NCI-H2171 (cell line): ENCODE measurements around the gene MEMO1.
"Not testable (repeated sequence)": the region's sequence is repeated elsewhere in the genome, so short reads cannot be mapped to it uniquely, and the experiment has no call there.

ENCODE experiments used
- DNase-seq: peaks from one replicate; lab custom pipeline; 2025; lab: John Stamatoyannopoulos, UW

The MEMO1 gene

DNA sequence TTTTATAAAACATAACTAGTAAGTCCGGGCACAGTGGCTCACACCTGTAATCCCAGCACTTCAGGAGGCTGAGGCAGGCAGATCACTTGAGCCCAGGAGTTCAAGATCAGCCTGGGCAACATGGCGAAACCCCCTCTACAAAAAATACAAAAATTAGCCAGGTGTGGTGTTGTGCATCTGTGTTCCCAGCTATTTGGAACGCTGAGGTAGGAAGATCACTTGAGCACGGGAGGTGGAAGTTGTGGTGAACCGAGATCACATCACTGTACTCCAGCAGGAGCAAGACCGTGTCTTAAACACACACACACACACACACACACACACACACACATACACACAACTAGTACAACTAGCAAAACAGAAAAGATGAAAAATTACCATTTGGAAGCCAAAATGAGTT, 103.3 kb downstream of the MEMO1 start:
- DNase-seq = not testable (repeated sequence)

GRCh38 chr2:31903109-31903780, 107.6 kb downstream of the MEMO1 start:
- no peak for DNase-seq

DNA sequence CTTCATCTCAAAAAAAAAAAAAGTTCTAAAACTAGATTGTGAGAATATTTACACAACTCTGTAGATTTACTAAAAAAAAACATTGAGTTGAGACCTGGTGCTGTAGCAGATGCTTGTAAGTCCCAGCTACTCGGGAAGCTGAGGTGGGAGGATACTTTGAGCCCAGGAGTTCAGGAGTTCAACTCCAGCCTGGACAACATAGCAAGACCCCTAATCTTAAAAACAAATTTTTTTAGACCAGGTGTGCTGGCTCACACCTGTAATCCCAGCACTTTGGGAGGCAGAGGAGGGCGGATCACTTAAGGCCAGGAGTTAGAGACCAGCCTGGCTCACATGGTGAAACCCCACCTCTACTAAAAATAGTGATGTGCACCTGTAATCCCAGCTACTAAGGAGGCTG, 108.9 kb downstream of the MEMO1 start:
- no peak for DNase-seq

DNA sequence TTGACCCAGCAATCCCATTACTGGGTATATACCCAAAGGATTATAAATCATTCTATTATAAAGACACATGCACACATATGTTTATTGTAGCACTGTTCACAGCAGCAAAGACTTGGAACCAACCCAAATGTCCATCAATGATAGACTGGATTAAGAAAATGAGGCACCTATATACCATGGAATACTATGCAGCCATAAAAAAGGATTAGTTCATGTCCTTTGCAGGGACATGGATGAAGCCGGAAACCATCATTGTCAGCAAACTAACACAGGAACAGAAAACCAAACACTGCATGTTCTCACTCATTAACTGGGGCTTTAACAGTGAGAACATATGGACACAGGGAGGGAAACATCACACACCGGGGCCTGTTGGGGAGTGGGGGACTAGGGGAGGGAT, 110.7 kb downstream of the MEMO1 start:
- not testable (repeated sequence) for DNase-seq

DNA sequence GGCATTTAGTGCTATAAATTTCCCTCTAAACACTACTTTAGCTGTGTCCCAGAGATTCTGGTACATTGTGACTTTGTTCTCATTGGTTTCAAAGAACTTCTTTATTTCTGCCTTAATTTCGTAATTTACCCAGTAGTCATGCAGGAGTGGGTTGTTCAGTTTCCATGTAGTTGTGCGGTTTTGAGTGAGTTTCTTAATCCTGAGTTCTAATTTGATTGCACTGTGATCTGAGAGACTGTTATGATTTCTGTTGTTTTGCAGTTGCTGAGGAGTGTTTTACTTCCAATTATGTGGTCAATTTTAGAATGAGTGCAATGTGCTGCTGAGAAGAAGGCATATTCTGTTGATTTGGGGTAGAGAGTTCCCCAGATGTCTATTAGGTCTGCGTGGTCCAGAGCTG, 112.5 kb downstream of the MEMO1 start:
- not testable (repeated sequence) for DNase-seq

DNA sequence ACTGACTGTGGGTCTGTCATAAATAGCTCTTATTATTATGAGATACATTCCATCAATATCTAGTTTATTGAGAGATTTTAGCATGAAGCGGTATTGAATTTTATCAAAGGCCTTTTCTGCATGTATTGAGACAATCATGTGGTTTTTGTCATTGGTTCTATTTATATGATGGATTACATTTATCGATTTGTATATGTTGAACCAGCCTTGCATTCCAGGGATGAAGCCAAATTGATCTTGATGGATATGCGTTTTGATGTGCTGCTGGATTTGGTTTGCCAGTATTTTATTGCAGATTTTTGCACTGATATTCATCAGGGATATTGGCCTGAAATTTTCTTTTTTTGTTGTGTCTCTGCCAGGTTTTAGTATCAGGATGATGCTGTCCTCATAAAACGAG, 113.5 kb downstream of the MEMO1 start:
- not testable (repeated sequence) for DNase-seq

DNA sequence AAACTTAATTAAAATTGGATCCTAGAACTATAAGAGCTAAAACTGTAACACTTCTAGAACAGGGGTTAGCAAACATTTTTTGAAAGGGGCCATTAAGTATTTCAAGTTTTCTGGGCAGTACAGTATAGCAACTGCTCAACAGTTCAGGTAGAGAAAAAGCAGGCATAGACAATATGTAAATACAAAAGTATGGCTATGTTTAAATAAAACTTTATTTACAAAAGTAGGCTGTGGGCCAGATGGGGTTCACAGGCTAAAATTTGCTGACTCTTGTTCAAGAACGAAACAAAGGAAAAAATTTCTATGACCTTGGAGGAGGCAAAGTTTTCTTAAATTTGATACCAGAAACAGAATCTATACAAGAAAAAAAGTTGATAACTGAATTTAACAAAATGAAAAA, 114.5 kb downstream of the MEMO1 start:
- no peak for DNase-seq

- DNase-seq = no peak
Observed at GRCh38 chr2:31894656-31895055, 116.2 kb downstream of the MEMO1 start.

DNA sequence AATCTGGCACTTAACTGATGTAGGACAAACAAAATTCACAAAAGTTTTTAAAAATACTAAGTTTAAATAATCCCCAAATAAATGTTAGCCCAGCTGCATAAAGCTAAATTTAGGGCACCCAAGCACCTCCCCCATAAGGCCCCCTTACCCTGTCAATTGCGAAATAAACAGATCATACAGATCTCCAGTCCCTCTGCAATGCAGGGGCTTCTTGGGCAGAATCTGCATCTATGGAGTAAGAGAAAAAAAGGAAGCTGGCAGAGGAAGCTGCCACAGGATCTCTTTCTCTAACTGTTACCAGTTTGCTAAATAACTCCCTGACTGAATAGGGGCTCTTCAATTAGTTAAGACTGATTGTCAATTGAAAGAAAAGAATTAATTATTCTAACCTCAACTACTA, 117.7 kb downstream of the MEMO1 start:
- no peak for DNase-seq

GRCh38 chr2:31889044-31889443, 121.8 kb downstream of the MEMO1 start:
- DNase-seq = no peak

GRCh38 chr2:31888550-31888949, 122.3 kb downstream of the MEMO1 start:
- DNase-seq = no peak

DNA sequence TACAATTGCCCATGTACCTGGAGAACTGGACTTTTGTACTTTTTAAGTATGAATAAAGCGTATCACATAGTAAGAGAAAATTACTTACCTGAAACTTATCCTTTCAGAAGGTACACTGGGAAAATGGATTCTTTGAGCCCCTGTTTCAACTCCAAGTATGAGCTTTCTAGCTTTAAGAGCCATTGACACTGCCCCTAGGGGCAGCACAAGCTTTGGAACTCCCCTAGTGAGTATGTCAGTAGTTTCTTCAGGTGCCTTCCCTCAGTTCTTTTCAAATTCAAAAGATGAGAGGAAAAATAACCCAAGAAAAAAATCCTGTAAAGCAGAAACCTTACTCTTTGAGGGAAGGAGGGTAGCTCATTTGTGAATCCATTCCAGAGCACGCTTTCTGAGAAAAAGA, 124.1 kb downstream of the MEMO1 start:
- DNase-seq = no peak

DNA sequence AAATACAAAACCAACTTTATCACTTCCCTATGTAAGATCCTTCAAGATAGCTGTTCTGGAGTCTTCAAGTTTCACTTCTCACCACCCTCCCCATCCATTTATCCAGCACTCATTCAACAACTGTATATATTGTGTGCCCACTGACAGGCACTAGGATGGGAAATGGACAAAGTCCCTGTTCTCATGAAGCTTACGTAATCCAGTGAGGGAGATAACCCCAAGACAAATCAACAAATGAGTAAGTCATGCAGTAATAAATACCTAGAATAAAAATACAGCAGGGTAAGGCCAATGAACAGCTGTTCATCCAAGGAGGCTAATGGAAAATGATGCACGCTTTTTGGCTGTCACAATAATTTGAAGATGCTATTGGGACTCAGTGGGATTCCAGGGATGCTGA, 133.8 kb downstream of the MEMO1 start:
- DNase-seq = no peak

DNA sequence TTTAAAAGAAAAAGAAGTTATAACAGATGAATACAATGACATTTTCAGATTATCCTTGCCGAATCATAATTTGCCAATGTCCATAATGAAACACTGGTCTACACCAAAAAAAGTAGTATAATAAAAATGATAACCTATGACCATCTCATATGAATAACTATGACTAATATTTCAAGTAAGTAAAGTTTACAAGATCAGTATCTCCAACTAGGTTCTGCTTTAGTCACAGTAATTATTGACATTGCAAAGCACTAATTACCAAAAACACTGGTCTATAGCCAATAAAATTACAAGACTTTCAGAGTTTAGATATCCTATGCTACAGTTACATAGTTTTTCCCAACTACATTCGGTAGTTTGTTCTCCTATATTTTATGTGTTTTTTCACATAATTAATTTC, 136.7 kb downstream of the MEMO1 start:
- no peak for DNase-seq

GRCh38 chr2:31865215-31865614, 145.6 kb downstream of the MEMO1 start:
- DNase-seq = no peak

GRCh38 chr2:31863867-31864266, 146.9 kb downstream of the MEMO1 start:
- DNase-seq = no peak

GRCh38 chr2:31863015-31863656, 147.7 kb downstream of the MEMO1 start:
- not testable (repeated sequence) for DNase-seq

- DNase-seq = no peak
Observed at GRCh38 chr2:31859959-31860358, 150.8 kb downstream of the MEMO1 start.

- no peak for DNase-seq
Observed at GRCh38 chr2:31853521-31853920, 157.3 kb downstream of the MEMO1 start.

GRCh38 chr2:31842150-31842549, 168.7 kb downstream of the MEMO1 start:
- DNase-seq = not testable (repeated sequence)

DNA sequence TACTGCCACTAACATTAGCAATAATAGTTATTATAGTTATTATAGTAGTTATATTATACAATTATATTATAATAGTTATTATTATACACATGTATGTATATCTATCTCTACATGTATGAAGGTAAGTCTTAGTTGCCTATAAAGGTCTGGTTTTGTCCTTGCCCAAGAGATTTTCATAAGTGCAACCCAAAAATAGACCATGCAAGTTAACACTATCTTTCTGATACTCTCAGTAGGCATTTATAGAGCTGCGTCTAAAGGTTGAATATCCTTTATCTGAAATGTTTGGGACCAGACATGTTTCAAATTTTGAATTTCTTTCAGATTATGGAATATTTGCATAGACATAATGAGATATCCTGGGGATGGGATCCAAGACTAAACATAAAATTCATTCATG, 175.4 kb downstream of the MEMO1 start:
- no peak for DNase-seq

DNA sequence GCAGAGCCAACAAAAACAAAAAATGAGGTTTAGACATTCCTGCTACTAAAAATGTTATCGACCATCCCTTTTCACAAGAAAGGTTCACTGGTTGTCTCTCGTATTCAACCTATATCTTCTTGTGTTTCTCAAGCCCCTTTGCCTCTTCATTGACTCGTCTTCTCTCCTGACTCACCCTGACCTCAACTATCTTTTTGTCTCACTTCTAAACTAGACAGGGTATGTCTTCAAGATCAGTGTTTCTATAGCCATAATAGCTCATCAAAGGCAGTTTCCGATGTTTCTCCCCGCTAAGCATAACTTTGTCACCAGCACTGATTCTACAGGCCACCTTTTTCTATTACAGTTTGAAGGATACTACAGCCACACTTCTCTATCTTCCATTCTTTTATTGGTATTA, 178.4 kb downstream of the MEMO1 start:
- DNase-seq = no peak

DNA sequence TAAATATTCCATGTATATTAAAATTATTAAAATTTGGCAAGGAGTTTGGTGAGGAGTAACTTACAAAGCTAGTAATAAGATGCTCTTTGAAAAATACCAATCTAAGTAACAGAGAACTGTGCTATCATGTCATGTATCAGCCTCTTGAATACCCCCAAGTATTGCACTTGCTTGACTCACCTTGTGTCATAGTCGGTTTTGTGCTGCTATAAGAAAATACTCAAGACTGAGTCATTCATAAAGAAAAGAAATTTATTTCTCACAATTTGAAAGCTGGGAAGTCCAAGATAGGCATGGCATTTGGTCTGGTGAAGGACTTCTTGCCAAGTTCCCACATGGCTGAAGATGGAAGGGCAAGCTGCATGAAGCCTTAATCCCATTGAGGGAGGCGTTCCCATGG, 179.2 kb downstream of the MEMO1 start:
- no peak for DNase-seq

DNA sequence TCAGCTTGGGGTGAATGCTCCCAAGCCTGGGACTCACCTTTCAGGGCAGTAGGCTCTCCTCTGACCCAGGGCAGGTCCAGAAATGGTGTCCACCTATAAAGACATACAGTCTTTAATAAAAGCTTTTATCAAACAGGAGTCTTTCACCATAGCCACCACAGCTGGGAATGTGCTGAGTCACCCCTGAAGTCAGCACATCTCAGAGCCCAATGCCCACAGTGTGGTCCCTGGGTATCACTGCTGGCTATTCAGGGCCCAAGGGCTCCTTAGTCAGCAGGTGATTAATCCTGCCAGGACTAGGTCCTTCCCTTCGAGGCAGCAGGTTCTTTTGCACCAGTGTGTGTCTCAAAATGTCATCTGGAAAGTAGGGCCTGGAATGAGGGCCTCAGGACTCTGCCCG, 181.9 kb downstream of the MEMO1 start:
- DNase-seq = no peak
